Measurements from ENCODE around the gene A3GALT2. TPM values are rescaled to one million over a fixed set of nuclear protein-coding genes. Genes with fewer than 3 reads are reported as not detected.
A peak's percentile ranks its signal among the peaks of the same experiment; 100 is the strongest.

The A3GALT2 gene
- polyA plus RNA-seq, 3 donors, result not detected

DNA sequence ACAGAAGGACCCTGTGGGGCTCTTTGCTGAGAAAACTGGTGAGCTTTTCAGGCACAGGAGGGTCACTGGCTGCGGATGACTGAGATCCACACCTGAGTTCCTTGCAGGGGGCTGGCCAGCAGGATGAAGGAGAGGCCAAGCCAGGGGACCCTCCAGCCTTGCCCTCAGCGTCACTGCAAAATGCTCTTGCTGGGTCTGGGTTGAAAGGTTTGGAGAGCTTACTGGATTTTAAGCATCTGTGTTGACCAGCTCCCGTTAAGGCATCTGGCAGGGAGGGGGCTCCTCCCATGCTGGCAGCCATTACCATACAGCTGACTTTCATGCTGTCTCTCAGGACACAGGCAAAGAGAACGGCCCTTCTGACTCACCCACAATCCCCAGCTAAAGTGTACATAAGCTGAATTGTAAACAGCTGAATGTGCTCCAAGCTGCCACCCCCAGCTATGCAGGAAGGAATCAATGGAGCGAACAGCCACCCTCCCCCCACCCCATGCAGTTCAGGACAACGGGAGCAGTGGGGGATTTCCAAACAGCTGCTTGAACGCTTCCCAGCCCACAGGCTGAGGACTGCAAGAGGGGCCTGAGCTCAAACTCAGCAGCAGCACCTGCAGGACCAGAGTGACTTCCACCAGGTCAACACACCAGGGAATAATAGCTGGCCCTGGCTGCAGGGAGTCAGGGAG lies 21.3 kb upstream of the A3GALT2 start:
- Histone ChIP-seq H3K4me1 (ENCODE audit: control insufficient read depth in 1 of 2, insufficient read depth in 2 of 2, low read length in 2 of 2) (peaks cover 68 to 97% of the 10 kb centered on the region in 2 donors), H3K9ac (ENCODE audit: insufficient read depth, low read length, poor library complexity, severe bottlenecking) (no peak overlapping the region)

DNA sequence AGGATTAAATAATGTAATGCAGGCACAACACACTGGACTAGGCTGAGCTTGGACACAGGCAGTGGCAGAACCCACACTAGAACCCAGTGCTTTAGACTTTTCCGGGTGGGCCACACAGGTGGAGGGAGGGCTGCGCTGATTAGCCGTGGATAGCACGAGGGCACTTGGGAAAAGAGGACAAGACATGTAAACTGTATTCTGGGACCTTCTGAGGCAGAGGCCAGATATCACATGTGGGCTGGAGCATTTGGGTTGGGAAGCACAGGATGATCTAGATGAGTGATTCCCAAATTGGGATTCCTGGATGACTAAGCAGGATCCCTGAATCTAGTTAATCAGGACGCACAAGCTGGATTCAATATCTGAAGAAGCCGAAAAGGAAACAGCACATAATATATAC lies 20.3 kb upstream of the A3GALT2 start:
- peaks cover 65 to 97% of the 10 kb centered on the region in 2 donors for H3K4me1 ChIP-seq (ENCODE audit: control insufficient read depth in 1 of 2, insufficient read depth in 2 of 2, low read length in 2 of 2)
- H2AFZ ChIP-seq (ENCODE audit: insufficient read depth, low read depth, low read length, poor library complexity, severe bottlenecking), result no peak overlapping the region
- peaks cover 95% of the 10 kb centered on the region for H4K20me1 ChIP-seq (ENCODE audit: insufficient read depth, low read length)
- no peaks in the 10 kb centered on the region for H3K27me3 ChIP-seq (ENCODE audit: control insufficient read depth in 2 of 2, insufficient read depth in 2 of 2, low read length in 2 of 2)
- no peak overlapping the region for H3K4me2 ChIP-seq (replicated peaks; ENCODE audit: extremely low read depth, low read length, poor library complexity, severe bottlenecking)
- H3K36me3 ChIP-seq (replicated peaks in 1 of 2; ENCODE audit: control insufficient read depth in 1 of 2, insufficient read depth in 2 of 2, low read length in 2 of 2), result peaks cover 13 to 40% of the 10 kb centered on the region in 2 donors
- 100% methylated on average over 4 of the region's 6 CpGs for WGBS (ENCODE audit: insufficient coverage)
- peak overlapping the region in 1 of 2 donors; percentile 85 for H3K27ac ChIP-seq (ENCODE audit: low read depth in 1 of 2, low read length in 2 of 2)
- Mint-ChIP-seq H3K27ac (peak overlapping the region in 6 of 7 donors; percentile 50 to 87 (median 74)), H3K9me3 (no peaks in the 10 kb centered on the region), H3K4me3 (no peak overlapping the region), H3K27me3 (ENCODE audit: low read depth in 3 of 3) (peaks cover 0 to 3% (median 0%) of the 10 kb centered on the region in 3 donors), H3K36me3 (peaks cover 41 to 51% of the 10 kb centered on the region in 2 donors), H3K4me1 (peaks cover 90% of the 10 kb centered on the region)
- DNase-seq, result no peak
- TF ChIP-seq CTCF (IDR thresholded peaks at IDR 0.05), result no peak
- H3K9me3 ChIP-seq (replicated peaks in 1 of 2; ENCODE audit: control insufficient read depth in 1 of 2, insufficient read depth in 1 of 2, low read length in 2 of 2), result no peaks in the 10 kb centered on the region
- no peak overlapping the region for H3K4me3 ChIP-seq (replicated peaks in 1 of 3; ENCODE audit: low read depth in 2 of 3, low read length in 3 of 3)
- intact Hi-C loops (cut with micrococcal nuclease), result no loop called here
- H3K79me2 ChIP-seq (ENCODE audit: insufficient read depth, low read length), result peaks cover 93% of the 10 kb centered on the region
- H3K9ac ChIP-seq (ENCODE audit: insufficient read depth, low read length, poor library complexity, severe bottlenecking), result no peak overlapping the region

More for the DNA sequence above, 21.3 kb upstream of the A3GALT2 start:
- H3K36me3 ChIP-seq (replicated peaks in 1 of 2; ENCODE audit: control insufficient read depth in 1 of 2, insufficient read depth in 2 of 2, low read length in 2 of 2), result peaks cover 13 to 40% of the 10 kb centered on the region in 2 donors
- no peak overlapping the region for H3K4me3 Mint-ChIP-seq
- H4K20me1 ChIP-seq (ENCODE audit: insufficient read depth, low read length), result peaks cover 96% of the 10 kb centered on the region
- no peak for DNase-seq
- H3K9me3 ChIP-seq (replicated peaks in 1 of 2; ENCODE audit: control insufficient read depth in 1 of 2, insufficient read depth in 1 of 2, low read length in 2 of 2), result no peaks in the 10 kb centered on the region
- H3K79me2 ChIP-seq (ENCODE audit: insufficient read depth, low read length), result peaks cover 93% of the 10 kb centered on the region
- intact Hi-C loops (cut with micrococcal nuclease), result no loop called here
- no peak overlapping the region for H2AFZ ChIP-seq (ENCODE audit: insufficient read depth, low read depth, low read length, poor library complexity, severe bottlenecking)
- peak overlapping the region in 1 of 2 donors; percentile 85 for H3K27ac ChIP-seq (ENCODE audit: low read depth in 1 of 2, low read length in 2 of 2)
- H3K4me1 Mint-ChIP-seq, result peaks cover 91% of the 10 kb centered on the region
- H3K27ac Mint-ChIP-seq, result peak overlapping the region in 4 of 7 donors; percentile 15 to 80 (median 42)
- no peak overlapping the region for H3K4me3 ChIP-seq (replicated peaks in 1 of 3; ENCODE audit: low read depth in 2 of 3, low read length in 3 of 3)
- peaks cover 0 to 3% (median 0%) of the 10 kb centered on the region in 3 donors for H3K27me3 Mint-ChIP-seq (ENCODE audit: low read depth in 3 of 3)
- peaks cover 45 to 55% of the 10 kb centered on the region in 2 donors for H3K36me3 Mint-ChIP-seq
- no peaks in the 10 kb centered on the region for H3K9me3 Mint-ChIP-seq
- no peak overlapping the region for H3K4me2 ChIP-seq (replicated peaks; ENCODE audit: extremely low read depth, low read length, poor library complexity, severe bottlenecking)
- no peak for TF ChIP-seq CTCF (IDR thresholded peaks at IDR 0.05)
- H3K27me3 ChIP-seq (ENCODE audit: control insufficient read depth in 2 of 2, insufficient read depth in 2 of 2, low read length in 2 of 2), result no peaks in the 10 kb centered on the region
- WGBS (ENCODE audit: insufficient coverage), result 92% methylated on average over 3 of the region's 7 CpGs

Measured in CD14-positive monocyte (primary cell).